Vagina (tissue), 2 donors: Measurements from ENCODE around the gene MEN1.

Source experiments
- POLR2A ChIP-seq, 2 donors: fragments of 450-650 bp; IDR thresholded peaks; one replicate each; pipeline ENCODE4 v1.6.1; 2017; ENCODE audit warnings: antibody characterized with exemption in 2 of 2, mild to moderate bottlenecking in 2 of 2, moderate library complexity in 2 of 2
- TF ChIP-seq, protein P1 (sequence below), 3 experiments: fragments of 450-650 bp in 2 of 3; fragments of 200-600 bp in 1 of 3; sonication (generic) in 1 of 3; IDR thresholded peaks; one replicate each; pipeline ENCODE4 v1.5.1; 2017 to 2019; ENCODE audit warnings: antibody characterized with exemption in 3 of 3, mild to moderate bottlenecking in 2 of 3, moderate library complexity in 2 of 3

DNA sequence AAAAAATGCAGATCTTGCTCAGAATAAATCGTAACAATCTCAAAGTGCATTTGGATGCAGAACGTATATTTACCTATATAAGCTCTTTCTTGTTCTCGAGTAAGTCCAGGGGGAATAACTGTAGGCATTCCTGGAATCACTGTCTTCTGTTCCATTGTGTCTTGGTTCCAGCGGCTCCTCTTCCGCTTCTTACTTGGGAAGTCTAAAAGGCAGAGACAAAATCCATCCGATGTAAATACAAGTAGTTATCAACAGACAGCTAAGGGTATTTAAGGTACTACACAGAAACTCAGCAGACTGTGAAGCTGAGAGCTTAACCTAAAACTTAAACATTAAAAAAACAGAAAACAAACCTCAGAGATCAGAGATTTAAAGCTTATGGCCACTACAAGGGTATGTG is 33.9 kb downstream of the MEN1 start:
- TF ChIP-seq, protein P1, sequence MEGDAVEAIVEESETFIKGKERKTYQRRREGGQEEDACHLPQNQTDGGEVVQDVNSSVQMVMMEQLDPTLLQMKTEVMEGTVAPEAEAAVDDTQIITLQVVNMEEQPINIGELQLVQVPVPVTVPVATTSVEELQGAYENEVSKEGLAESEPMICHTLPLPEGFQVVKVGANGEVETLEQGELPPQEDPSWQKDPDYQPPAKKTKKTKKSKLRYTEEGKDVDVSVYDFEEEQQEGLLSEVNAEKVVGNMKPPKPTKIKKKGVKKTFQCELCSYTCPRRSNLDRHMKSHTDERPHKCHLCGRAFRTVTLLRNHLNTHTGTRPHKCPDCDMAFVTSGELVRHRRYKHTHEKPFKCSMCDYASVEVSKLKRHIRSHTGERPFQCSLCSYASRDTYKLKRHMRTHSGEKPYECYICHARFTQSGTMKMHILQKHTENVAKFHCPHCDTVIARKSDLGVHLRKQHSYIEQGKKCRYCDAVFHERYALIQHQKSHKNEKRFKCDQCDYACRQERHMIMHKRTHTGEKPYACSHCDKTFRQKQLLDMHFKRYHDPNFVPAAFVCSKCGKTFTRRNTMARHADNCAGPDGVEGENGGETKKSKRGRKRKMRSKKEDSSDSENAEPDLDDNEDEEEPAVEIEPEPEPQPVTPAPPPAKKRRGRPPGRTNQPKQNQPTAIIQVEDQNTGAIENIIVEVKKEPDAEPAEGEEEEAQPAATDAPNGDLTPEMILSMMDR (IDR thresholded peaks at IDR 0.05) = no peak
- TF ChIP-seq POLR2A (IDR thresholded peaks at IDR 0.05) = no peak
